Thyroid gland (tissue), 4 donors: ENCODE measurements around the gene TBX2.

Experiments used
- POLR2A ChIP-seq, 2 donors: fragments of 450-650 bp; IDR thresholded peaks; one replicate each; pipeline ENCODE4 v1.6.1; 2017; ENCODE audit warnings: antibody characterized with exemption in 2 of 2, mild to moderate bottlenecking in 2 of 2, moderate library complexity in 1 of 2
- TF ChIP-seq, protein P1 (sequence below), 6 experiments: fragments of 200-600 bp in 3 of 6; fragments of 450-650 bp in 3 of 6; sonication (generic) in 3 of 6; IDR thresholded peaks; one replicate each; pipeline ENCODE4 v1.5.1; 2016 to 2019; ENCODE audit warnings: antibody characterized with exemption in 6 of 6, mild to moderate bottlenecking in 2 of 6, inconsistent platforms in 1 of 6, moderate library complexity in 1 of 6

DNA sequence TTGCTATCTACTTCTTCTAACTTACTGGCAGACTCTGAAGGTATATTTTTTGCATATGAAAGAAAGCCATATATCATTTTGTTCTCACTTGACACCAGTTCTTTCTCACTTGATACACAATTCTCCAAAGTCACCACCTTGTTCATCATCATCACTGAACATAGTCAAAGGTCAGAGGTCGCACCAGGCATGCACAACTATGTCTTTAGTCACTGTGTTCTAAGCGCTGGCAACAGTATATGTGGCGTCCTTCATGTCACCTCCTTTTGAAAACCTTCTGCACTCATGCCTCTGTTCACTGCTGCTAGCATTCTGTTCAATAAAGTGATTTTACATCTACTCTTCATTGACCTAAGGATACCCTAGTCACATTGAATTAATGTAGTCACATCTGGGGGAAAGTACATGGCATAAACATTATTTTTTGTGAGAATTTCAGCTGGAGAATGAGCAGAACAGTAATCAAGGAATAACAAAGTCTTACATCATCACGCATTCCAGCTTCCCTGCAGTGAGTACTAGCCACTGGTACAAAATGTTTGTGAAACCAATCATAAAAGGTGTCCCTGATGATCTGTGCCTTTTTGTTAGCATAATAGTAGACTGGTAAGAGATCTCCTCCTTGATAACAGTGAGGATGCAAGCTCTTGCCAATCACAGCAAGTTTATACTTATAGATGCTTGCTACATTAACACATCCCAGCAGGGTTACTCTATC lies 32.1 kb downstream of the TBX2 start:
- TF ChIP-seq, protein P1, sequence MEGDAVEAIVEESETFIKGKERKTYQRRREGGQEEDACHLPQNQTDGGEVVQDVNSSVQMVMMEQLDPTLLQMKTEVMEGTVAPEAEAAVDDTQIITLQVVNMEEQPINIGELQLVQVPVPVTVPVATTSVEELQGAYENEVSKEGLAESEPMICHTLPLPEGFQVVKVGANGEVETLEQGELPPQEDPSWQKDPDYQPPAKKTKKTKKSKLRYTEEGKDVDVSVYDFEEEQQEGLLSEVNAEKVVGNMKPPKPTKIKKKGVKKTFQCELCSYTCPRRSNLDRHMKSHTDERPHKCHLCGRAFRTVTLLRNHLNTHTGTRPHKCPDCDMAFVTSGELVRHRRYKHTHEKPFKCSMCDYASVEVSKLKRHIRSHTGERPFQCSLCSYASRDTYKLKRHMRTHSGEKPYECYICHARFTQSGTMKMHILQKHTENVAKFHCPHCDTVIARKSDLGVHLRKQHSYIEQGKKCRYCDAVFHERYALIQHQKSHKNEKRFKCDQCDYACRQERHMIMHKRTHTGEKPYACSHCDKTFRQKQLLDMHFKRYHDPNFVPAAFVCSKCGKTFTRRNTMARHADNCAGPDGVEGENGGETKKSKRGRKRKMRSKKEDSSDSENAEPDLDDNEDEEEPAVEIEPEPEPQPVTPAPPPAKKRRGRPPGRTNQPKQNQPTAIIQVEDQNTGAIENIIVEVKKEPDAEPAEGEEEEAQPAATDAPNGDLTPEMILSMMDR (IDR thresholded peaks at IDR 0.05), result no peak
- no peak for TF ChIP-seq POLR2A (IDR thresholded peaks at IDR 0.05)
